GM23248 (cell line): ENCODE results near the gene OR4E2. TPM values are rescaled to one million over a fixed set of nuclear protein-coding genes. Genes with fewer than 3 reads are reported as not detected.

ENCODE experiments used
- DNase-seq: peaks from one replicate; pipeline ENCODE4 v3.0.0-alpha.2; 2015
- H2AFZ ChIP-seq: fragments of 200-600 bp; sonication (generic); 2 replicates; pipeline ENCODE4 v1.6.1; 2016; ENCODE audit warnings: antibody characterized with exemption
- H3F3A ChIP-seq: fragments of 200-600 bp; sonication (generic); 2 replicates; pipeline ENCODE4 v1.6.1; 2016; ENCODE audit warnings: mild to moderate bottlenecking, antibody characterized with exemption, mixed run types; ENCODE audit not compliant: insufficient read depth
- H3K27ac ChIP-seq: fragments of 200-600 bp; sonication (generic); 2 replicates; pipeline ENCODE4 v1.5.1; 2016; ENCODE audit warnings: mild to moderate bottlenecking
- H3K27me3 ChIP-seq: fragments of 200-600 bp; sonication (generic); replicated peaks from 2 replicates; pipeline ENCODE4 v1.6.1; 2016; ENCODE audit warnings: mild to moderate bottlenecking; ENCODE audit not compliant: insufficient read depth
- H3K36me3 ChIP-seq: fragments of 200-600 bp; sonication (generic); 2 replicates; pipeline ENCODE4 v1.6.1; 2016; ENCODE audit warnings: low read depth, mild to moderate bottlenecking
- H3K4me1 ChIP-seq: fragments of 200-600 bp; sonication (generic); 2 replicates; pipeline ENCODE4 v1.6.1; 2016; ENCODE audit warnings: mild to moderate bottlenecking; ENCODE audit not compliant: insufficient read depth
- H3K4me2 ChIP-seq: fragments of 200-600 bp; sonication (generic); one replicate; pipeline ENCODE4 v1.6.1; 2016; ENCODE audit warnings: mild to moderate bottlenecking; ENCODE audit not compliant: unreplicated experiment
- H3K4me3 ChIP-seq: fragments of 200-600 bp; sonication (generic); 2 replicates; pipeline ENCODE4 v1.5.1; 2016; ENCODE audit warnings: mild to moderate bottlenecking
- H3K79me2 ChIP-seq: fragments of 200-600 bp; sonication (generic); 2 replicates; pipeline ENCODE4 v1.6.1; 2016; ENCODE audit warnings: mild to moderate bottlenecking; ENCODE audit not compliant: insufficient read depth
- H3K9ac ChIP-seq: fragments of 200-600 bp; sonication (generic); 2 replicates; pipeline ENCODE4 v1.6.1; 2016; ENCODE audit warnings: mild to moderate bottlenecking
- H3K9me2 ChIP-seq: fragments of 200-600 bp; sonication (generic); 2 replicates; pipeline ENCODE4 v1.6.1; 2016; ENCODE audit warnings: mixed run types, mild to moderate bottlenecking, moderate library complexity; ENCODE audit not compliant: insufficient read depth
- H3K9me3 ChIP-seq: fragments of 200-600 bp; sonication (generic); one replicate; pipeline ENCODE4 v1.6.1; 2017; ENCODE audit warnings: low read depth
- H4K20me1 ChIP-seq: fragments of 200-600 bp; sonication (generic); 2 replicates; pipeline ENCODE4 v1.6.0; 2016; ENCODE audit not compliant: insufficient read depth
- EZH2 ChIP-seq: fragments of 200-600 bp; sonication (generic); IDR thresholded peaks from 2 replicates; pipeline ENCODE4 v1.6.1; 2018; ENCODE audit warnings: antibody characterized with exemption, mild to moderate bottlenecking; ENCODE audit not compliant: insufficient read depth, poor library complexity, severe bottlenecking
- EZH2phosphoT487 ChIP-seq: fragments of 200-600 bp; sonication (generic); IDR thresholded peaks from 2 replicates; pipeline ENCODE4 v1.6.1; 2018; ENCODE audit warnings: antibody characterized with exemption, moderate library complexity, mild to moderate bottlenecking, low read depth; ENCODE audit not compliant: insufficient read depth
- WGBS, 2 experiments: methylation state at CpG; one replicate each; pipeline ENCODE4 v1.1.6; 2015 to 2017; ENCODE audit warnings: low lambda C conversion rate in 2 of 2, low coverage in 1 of 2; ENCODE audit errors: missing lambda C conversion rate in 2 of 2; 5-methylcytosine and 5-hydroxymethylcytosine counted together
- in situ Hi-C: fragments of 300-500 bp; cut with MboI; formaldehyde crosslinking; loops from 2 replicates; pipeline ENCODE4 v1.15.0; 2020
- polyA plus RNA-seq: library from polyadenylated mRNA; unstranded; fragments of >200 nt; fragmentation: Nextera tagmentation; extraction: Ambion mirVana; gene quantifications from 2 replicates; pipeline ENCODE4 v1.2.1, GENCODE V29; 2016
- total RNA-seq: library from RNA; depleted of rRNA; stranded (reverse); fragments of >200 nt; shearing (Covaris generic); gene quantifications from 2 replicates; pipeline ENCODE4 v1.2.3, GENCODE V29; 2014

The OR4E2 gene
- total and polyA plus RNA-seq, 2 experiments from 2014 or later: not detected

DNA sequence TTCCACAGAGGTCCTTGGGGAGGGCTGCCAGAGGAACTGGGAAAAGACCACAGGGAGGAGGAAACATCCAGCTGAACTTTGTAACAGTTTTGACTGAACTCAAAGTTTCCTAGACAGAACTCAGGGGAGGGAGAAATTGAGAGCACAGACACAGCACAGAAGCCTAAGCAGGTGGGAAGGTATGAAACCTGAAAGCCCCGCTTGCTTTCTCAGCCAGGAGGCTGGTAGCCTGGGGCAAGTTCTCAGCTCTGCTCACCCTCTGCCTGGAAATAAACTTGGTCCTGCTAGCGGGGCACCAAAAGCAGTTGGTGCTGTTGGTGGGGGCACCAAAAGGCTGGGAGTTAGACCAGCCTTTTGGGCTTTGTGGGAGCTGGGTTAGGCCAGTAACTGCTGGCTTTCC is 45.9 kb downstream of the OR4E2 start:
- 7 to 13% methylated on average over 2 of the region's 2 CpGs for WGBS, 2 experiments
- in situ Hi-C loops: no loop called here
- no peak overlapping the region for H3K9ac ChIP-seq
- no peaks in the 10 kb centered on the region for H3K4me1 ChIP-seq
- H3K79me2 ChIP-seq: no peaks in the 10 kb centered on the region
- no peak overlapping the region for H3K27ac ChIP-seq
- DNase-seq: no peak
- H4K20me1 ChIP-seq: no peaks in the 10 kb centered on the region
- no peak overlapping the region for H3K4me3 ChIP-seq
- no peaks in the 10 kb centered on the region for H3K27me3 ChIP-seq
- H3K9me3 ChIP-seq: no peaks in the 10 kb centered on the region
- no peaks in the 10 kb centered on the region for H3F3A ChIP-seq
- H3K36me3 ChIP-seq: no peaks in the 10 kb centered on the region
- H2AFZ ChIP-seq: no peak overlapping the region
- TF ChIP-seq EZH2phosphoT487: no peak
- no peak for TF ChIP-seq EZH2
- H3K4me2 ChIP-seq: no peak overlapping the region
- no peaks in the 10 kb centered on the region for H3K9me2 ChIP-seq

DNA sequence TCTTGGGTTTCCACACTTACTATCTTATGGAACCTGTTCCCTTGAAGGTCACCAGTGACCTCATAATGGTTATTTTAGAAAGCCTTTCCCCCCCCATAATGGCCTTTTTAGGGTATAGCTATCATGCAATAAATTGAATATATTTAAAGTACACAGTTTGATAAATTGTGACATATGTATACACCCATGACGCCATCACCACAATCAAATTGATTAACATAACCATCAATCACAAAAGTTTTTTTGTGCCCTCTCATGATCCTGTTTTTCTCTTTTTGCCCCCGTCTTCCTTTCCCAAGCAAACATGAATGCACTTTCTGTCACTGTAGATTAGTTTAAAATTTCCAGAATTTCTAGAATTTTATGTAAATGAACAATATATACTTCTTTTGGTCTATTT is 48.7 kb downstream of the OR4E2 start:
- Histone ChIP-seq H3K4me1 (no peaks in the 10 kb centered on the region), H3K4me3 (no peak overlapping the region), H3K9ac (no peak overlapping the region), H4K20me1 (no peaks in the 10 kb centered on the region), H3K36me3 (no peaks in the 10 kb centered on the region), H3K4me2 (no peak overlapping the region), H3K27ac (no peak overlapping the region), H3K9me3 (no peaks in the 10 kb centered on the region), H3K9me2 (no peaks in the 10 kb centered on the region), H3K27me3 (no peaks in the 10 kb centered on the region), H3K79me2 (no peaks in the 10 kb centered on the region), H3F3A (no peaks in the 10 kb centered on the region), H2AFZ (no peak overlapping the region)
- TF ChIP-seq EZH2phosphoT487: no peak
- no peak for TF ChIP-seq EZH2
- no peak for DNase-seq
- in situ Hi-C loops: no loop called here
- WGBS, 2 experiments: 10 to 14% methylated on average over 2 of the region's 2 CpGs

DNA sequence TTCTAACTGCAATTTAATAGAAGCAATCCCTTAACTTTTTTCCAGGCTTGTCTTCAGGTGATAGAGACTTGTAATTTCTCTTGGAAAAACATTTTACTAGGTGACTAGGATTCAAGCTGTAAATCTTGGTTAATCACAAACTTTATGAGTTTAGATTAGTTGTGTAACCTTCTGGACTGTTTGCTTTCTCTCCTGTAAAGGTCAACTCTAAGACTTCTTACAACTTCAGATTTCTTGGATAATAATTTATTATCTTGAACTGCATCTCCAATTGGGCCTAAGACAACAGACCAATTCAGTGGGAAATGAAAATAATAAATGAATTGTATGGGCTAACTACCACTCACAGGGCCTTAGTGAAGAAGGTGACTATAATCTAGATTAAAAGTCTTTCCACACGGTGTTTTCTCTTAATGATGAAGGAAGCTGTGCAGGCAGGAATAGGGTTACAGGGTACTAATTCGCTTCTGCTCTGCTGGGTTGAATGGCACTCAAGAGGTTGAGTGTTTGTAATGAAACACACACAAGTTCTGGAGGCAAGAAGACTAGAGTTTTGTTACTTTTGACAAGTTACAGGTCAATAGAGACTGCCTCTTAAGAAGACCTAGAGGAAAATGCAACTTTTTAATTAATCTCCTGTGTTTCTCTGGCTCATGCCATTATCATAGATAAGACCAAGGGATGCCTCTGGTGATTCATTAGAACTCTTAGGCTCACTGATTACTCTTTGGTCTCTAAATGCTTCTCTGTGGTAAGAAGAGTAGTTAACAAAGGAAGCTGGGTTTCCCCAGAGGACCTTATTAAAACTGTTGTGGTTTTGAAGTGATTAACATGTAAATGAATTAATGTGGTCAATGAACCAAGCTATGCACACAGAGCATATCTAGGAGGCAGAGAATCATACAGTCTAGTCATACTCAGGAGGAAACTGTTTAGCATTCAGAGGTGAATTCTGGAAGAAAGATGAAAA is 50.0 kb downstream of the OR4E2 start:
- Histone ChIP-seq H3K27me3 (no peaks in the 10 kb centered on the region), H3K9ac (no peak overlapping the region), H3K9me3 (no peaks in the 10 kb centered on the region), H3K9me2 (no peaks in the 10 kb centered on the region), H3K4me3 (no peak overlapping the region), H3K27ac (no peak overlapping the region), H4K20me1 (no peaks in the 10 kb centered on the region), H3F3A (no peaks in the 10 kb centered on the region), H3K79me2 (no peaks in the 10 kb centered on the region), H3K4me1 (no peaks in the 10 kb centered on the region), H3K4me2 (no peak overlapping the region), H2AFZ (no peak overlapping the region), H3K36me3 (no peaks in the 10 kb centered on the region)
- no peak for DNase-seq
- TF ChIP-seq EZH2phosphoT487 (no peak), EZH2 (no peak)
- in situ Hi-C loops: no loop called here
- WGBS, 2 experiments: 13 to 15% methylated on average over 2 of the region's 2 CpGs

DNA sequence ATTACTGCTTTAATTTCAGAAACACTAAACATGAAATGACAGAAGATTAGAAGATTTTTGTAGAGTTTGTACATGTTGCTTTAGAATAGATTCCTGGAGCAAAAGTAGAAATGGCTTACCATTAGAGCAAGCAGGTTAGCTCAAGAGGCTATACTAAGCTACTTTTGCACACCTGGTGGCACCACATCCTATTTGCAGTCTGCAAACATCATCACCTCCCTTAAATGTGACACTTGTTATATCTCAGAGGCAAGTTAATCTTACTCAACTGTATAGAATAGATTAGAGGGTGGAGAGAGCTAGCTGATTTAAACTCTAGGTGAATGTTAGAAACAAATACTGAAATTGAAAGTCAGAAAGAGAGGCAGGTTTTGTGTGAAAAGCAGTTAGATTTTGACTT is 50.7 kb downstream of the OR4E2 start:
- no peak overlapping the region for H3K4me2 ChIP-seq
- H3K27ac ChIP-seq: no peak overlapping the region
- H2AFZ ChIP-seq: no peak overlapping the region
- no peak overlapping the region for H3K9ac ChIP-seq
- H3K36me3 ChIP-seq: no peaks in the 10 kb centered on the region
- H3K79me2 ChIP-seq: no peaks in the 10 kb centered on the region
- no peak for TF ChIP-seq EZH2phosphoT487
- TF ChIP-seq EZH2: no peak
- H3K4me1 ChIP-seq: no peaks in the 10 kb centered on the region
- no peaks in the 10 kb centered on the region for H4K20me1 ChIP-seq
- H3K4me3 ChIP-seq: no peak overlapping the region
- H3F3A ChIP-seq: no peaks in the 10 kb centered on the region
- in situ Hi-C loops: no loop called here
- DNase-seq: no peak
- H3K9me3 ChIP-seq: no peaks in the 10 kb centered on the region
- H3K9me2 ChIP-seq: no peaks in the 10 kb centered on the region
- H3K27me3 ChIP-seq: no peaks in the 10 kb centered on the region
